HG03342 (cell line): ENCODE results near the gene GPR42.
A peak's percentile ranks its signal among the peaks of the same experiment; 100 is the strongest.
"Not testable (repeated sequence)": the region's sequence is repeated elsewhere in the genome, so short reads cannot be mapped to it uniquely, and the experiment has no call there.

Source experiments
- ATAC-seq: cut with Tn5 transposase; IDR thresholded peaks from one replicate; pipeline ENCODE4 v1.9.1; 2021; ENCODE audit warnings: mild to moderate bottlenecking, moderate library complexity; ENCODE audit not compliant: unreplicated experiment

GPR42 gene

DNA sequence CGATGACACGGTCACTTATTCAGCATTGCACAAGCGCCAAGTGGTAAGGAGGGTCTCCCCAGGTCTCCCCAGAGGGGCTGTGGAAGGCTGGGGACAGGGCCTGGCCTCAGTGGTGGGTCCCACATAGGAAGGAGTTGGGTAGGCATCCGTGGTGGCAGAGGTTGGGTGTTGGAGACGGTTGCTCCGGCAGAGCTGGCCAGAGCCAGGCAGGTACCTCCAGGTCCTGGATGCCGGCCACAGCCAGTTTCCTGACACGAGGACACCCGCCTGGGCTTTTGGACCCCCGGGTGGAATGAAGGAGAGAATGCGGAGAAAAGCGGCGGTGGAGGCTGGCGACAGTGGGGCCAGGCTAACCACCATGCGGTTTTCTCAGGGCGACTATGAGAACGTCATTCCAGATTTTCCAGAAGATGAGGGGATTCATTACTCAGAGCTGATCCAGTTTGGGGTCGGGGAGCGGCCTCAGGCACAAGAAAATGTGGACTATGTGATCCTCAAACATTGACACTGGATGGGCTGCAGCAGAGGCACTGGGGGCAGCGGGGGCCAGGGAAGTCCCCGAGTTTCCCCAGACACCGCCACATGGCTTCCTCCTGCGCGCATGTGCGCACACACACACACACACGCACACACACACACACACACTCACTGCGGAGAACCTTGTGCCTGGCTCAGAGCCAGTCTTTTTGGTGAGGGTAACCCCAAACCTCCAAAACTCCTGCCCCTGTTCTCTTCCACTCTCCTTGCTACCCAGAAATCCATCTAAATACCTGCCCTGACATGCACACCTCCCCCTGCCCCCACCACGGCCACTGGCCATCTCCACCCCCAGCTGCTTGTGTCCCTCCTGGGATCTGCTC is 24.4 kb upstream of the GPR42 start:
- no peak for ATAC-seq

GRCh38 chr19:35347171-35347929 is 23.5 kb upstream of the GPR42 start, which contains the start of gene FFAR1:
Gene FFAR1 (plus strand): TSS chr19:35347902. CDS start chr19:35351552, 3,650 bp downstream.
- ATAC-seq: peak; percentile 43

DNA sequence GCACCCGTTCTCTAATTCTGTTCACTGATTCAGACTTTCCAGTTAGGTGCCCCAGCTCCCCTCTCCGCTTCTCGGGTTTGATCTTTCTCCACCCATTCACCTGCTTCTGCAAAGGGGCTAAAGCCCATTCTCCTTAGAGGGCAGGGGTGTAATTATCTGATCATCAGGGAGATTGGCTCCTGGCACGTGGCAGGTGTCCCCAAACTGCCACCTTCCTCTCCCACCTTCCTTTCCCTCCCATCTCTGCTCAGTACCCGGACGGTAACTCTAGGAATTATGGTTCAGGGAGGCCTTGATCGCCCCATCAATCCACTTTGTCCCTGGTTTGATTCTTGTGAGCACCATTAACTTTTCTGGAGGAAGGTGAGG is 23.0 kb upstream of the GPR42 start:
- no peak for ATAC-seq

DNA sequence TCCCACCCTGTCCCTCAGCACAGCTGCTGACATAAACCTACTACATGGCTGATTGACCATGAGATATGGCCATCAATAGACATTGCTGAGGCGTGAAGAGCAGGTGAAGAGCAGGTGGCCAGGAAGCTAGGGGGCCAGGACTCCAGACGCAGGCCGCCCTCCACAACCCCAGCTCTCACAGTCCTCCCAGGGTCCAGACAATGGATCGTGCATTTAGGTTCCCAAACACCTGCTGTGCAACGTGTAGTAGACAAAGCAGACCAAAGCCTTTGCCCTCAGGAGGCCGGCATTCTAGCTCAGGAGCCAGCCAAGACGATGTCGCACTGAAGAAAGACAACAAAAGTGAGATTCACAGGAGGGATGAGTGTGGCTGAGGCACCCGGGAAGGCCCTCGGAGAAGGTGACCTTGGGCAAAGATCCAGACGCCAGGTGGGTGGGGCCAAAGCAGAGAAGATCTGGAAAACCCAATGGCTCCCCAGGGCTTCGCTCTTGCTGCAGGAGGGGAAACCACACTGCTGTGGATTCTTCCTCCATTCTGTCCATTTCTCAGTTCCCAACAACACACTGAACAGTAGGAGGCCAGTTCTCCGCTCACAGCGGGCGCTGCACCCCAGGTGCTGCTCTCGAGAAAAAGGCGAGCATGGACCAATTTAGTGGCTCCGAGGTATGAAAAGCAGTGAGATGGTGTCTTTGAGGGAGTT is 21.8 kb upstream of the GPR42 start:
- no peak for ATAC-seq

- no peak for ATAC-seq
These were observed 21.0 kb upstream of the GPR42 start for GRCh38 chr19:35349614-35350521.

GRCh38 chr19:35350591-35350990 is 20.3 kb upstream of the GPR42 start:
- ATAC-seq: no peak

DNA sequence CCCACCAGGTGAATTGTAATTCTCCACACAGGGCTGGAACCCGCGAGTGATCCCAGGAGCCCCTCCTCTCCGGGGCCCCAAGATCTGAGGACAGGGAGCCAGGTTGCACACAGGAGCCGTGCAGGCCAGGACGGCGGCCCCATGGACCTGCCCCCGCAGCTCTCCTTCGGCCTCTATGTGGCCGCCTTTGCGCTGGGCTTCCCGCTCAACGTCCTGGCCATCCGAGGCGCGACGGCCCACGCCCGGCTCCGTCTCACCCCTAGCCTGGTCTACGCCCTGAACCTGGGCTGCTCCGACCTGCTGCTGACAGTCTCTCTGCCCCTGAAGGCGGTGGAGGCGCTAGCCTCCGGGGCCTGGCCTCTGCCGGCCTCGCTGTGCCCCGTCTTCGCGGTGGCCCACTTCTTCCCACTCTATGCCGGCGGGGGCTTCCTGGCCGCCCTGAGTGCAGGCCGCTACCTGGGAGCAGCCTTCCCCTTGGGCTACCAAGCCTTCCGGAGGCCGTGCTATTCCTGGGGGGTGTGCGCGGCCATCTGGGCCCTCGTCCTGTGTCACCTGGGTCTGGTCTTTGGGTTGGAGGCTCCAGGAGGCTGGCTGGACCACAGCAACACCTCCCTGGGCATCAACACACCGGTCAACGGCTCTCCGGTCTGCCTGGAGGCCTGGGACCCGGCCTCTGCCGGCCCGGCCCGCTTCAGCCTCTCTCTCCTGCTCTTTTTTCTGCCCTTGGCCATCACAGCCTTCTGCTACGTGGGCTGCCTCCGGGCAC is 19.3 kb upstream of the GPR42 start:
- no peak for ATAC-seq

DNA sequence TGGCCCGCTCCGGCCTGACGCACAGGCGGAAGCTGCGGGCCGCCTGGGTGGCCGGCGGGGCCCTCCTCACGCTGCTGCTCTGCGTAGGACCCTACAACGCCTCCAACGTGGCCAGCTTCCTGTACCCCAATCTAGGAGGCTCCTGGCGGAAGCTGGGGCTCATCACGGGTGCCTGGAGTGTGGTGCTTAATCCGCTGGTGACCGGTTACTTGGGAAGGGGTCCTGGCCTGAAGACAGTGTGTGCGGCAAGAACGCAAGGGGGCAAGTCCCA is 18.8 kb upstream of the GPR42 start:
- no peak for ATAC-seq

- ATAC-seq: no peak
These were observed 18.2 kb upstream of the GPR42 start for GRCh38 chr19:35352448-35353304.

- ATAC-seq: no peak
These were observed 17.2 kb upstream of the GPR42 start for GRCh38 chr19:35353635-35354034.

- no peak for ATAC-seq
These were observed 16.0 kb upstream of the GPR42 start for GRCh38 chr19:35354898-35355297.

GRCh38 chr19:35355791-35356460 is 14.9 kb upstream of the GPR42 start:
- no peak for ATAC-seq

GRCh38 chr19:35357867-35358573 is 12.8 kb upstream of the GPR42 start, which contains the start of gene FFAR3:
Gene FFAR3 (plus strand): TSS chr19:35358460. CDS start chr19:35358891, 431 bp downstream.
- ATAC-seq: no peak

DNA sequence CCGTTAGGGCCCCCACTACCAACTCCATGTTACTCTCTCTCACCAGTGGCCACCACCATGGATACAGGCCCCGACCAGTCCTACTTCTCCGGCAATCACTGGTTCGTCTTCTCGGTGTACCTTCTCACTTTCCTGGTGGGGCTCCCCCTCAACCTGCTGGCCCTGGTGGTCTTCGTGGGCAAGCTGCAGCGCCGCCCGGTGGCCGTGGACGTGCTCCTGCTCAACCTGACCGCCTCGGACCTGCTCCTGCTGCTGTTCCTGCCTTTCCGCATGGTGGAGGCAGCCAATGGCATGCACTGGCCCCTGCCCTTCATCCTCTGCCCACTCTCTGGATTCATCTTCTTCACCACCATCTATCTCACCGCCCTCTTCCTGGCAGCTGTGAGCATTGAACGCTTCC is 12.0 kb upstream of the GPR42 start:
- ATAC-seq: not testable (repeated sequence)

DNA sequence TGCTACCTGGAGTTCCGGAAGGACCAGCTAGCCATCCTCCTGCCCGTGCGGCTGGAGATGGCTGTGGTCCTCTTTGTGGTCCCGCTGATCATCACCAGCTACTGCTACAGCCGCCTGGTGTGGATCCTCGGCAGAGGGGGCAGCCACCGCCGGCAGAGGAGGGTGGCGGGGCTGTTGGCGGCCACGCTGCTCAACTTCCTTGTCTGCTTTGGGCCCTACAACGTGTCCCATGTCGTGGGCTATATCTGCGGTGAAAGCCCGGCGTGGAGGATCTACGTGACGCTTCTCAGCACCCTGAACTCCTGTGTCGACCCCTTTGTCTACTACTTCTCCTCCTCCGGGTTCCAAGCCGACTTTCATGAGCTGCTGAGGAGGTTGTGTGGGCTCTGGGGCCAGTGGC is 11.5 kb upstream of the GPR42 start:
- not testable (repeated sequence) for ATAC-seq

DNA sequence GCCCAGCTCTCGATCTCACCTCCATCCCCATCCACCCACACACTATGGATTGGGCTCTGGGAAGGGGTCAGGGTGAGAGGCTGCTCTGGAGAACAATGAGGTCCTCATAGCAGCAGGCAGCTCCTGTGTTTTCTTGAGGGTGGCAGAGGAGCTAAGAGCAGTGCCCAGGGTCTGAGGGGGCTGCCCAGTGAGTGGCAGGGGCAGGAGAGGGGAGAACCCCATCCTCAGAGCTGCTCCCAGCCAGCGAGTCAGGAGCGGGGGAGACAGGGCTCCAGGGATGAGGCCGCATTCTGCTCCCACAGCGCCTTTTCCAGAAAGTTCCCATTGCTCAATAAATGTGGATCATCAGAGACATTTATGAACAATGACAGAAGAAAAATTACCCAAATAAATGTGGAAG is 10.8 kb upstream of the GPR42 start:
- not testable (repeated sequence) for ATAC-seq

DNA sequence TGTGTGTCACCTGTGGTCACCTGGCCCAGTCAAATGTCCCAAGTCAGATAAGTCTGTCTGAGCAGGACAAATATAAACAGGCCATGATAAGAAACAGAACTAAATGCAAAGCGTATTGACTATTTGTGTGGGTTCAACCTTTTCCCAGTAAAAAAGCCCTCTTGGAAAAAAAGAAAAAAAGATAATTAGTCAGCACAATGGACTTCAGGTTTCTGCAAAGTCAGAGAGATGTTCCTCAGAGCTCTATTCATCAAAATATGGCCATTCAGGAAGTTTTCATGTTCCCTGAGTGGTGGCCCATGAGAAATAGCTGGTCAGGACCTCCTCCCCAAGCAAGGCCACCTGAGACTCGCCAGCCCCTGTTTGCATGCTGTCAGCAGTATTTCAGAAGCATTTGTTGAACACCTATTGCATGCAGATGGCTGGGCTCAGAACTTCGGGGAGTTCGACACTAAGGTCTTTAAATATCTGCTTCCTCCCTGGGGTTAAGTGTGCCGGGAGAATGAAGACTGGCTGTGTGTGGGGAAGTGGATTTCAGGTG is 9.9 kb upstream of the GPR42 start:
- ATAC-seq: no peak
